ENCODE data around the gene CCDC88C.

Gene CCDC88C

DNA sequence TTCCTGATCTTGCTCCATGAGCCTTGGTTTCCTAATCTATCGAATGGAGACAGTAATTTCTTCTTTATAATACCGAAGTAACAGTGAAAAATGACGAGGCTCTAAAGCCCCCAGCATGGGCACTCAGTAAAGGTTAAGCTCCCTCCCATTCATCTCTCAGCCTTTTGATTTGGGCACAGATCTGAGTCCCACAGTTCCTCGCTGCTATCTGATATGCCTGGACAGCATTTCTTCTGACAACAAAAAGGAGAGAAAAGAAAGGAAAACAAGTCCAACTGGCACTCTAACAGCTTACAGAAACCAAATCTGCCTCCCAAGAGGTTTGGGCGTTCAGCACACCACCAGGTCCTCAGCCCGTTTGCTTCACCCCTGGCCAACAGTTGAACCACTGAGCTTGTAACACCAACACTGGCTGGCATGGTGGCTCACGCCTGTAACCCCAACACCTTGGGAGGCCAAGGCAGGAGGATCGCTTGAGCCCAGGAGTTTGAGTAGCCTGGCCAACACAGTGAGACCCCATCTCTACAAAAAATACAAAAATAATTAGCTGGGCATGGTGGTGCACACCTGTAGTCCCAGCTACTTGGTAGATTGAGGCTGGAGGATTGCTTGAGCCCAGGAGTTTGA, 19.5 kb downstream of the CCDC88C start:
- no peak for DNase-seq

DNA sequence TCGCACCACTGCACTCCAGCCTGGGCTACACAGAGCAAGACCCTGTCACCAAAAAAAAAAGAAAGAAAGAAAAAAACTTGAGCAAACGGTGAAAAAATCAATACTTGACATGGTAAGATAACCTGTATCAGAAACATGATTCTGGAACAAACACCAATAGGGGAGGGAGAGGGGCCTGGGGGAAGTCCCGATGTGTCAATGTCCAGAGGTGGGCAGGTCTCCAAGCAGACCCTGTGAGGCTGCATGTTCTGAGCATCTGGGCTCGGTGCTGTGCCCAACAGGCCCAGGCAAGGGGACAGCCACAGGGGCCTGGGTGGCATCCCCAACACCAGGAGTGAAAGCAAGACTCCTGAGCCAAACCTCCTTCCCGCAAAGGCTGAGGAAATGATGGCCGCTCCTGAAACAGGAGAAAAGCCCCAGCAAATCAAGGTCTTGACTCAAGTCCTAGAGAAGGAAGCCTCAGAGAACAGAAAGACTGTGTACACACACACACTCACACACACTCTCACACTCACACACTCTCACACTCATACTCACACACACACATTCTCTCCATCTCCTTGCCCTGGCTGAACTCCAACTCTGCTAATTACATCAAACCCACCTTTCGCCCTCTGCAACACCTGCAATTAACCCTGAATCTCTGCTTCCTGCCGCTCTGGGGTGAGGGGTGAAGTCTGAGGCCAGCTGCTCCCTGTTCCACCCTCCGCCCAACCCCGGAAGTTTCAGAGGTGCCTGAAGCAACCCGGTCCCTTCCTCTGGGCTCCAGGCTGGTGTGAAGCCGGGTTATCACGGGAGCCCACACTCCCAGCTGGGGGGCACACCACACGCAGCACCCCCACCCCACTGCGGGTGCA, 20.4 kb downstream of the CCDC88C start:
- peak; percentile 45 for DNase-seq

GRCh38 chr14:91396013-91396660, 21.5 kb downstream of the CCDC88C start:
- DNase-seq = no peak

DNA sequence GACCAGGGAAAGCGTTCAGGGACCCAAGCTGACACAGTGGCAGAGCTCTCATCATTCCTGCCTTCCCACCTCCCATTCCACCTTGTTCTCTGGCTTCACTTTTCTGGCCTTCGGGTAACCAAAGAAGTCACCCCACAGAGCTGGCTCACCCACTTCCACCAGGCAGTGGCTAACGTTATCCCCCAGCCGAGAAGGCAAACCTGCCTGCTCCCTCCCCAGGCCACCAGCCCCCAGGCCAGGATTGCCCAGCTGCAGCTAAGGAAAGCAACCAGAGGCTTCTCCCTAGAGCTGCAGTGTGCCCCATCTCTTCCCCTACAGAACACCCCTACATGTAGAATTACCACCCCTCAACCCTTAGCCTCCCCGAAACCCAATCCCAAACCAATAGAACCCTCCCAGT, 22.2 kb downstream of the CCDC88C start:
- no peak for DNase-seq

- DNase-seq = no peak
Observed at GRCh38 chr14:91394105-91395081, 23.2 kb downstream of the CCDC88C start.

- no peak for DNase-seq
Observed at GRCh38 chr14:91392623-91393303, 24.9 kb downstream of the CCDC88C start.

DNA sequence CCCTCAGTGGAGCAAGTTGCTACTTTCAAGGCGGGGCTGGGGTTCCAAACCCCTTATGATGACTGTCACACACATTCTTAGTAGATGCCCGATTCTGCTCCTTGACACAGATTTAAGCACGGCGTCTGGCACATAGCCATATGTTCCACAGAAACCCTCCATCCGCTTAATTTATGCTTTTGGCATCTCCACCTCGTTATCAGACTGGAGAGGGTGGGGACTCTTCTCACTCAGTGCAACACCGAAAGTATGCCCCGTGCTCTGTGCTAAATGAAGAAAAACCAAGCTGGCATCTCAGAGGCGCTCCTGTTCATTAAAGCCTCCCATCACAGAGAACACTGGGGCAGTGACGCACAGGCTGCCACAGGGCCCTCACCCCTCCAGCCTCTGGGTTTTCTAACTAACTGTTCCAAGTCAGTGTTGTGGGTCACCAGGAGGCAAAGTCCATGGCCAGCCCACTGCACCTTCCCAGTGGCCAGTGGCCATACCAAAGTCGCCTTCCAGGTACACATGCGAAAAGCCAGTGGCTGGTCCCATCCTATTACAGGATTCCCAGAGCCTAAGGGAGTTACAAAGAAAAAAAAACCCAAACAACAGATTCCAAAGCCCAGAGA, 27.3 kb downstream of the CCDC88C start:
- DNase-seq = no peak

DNA sequence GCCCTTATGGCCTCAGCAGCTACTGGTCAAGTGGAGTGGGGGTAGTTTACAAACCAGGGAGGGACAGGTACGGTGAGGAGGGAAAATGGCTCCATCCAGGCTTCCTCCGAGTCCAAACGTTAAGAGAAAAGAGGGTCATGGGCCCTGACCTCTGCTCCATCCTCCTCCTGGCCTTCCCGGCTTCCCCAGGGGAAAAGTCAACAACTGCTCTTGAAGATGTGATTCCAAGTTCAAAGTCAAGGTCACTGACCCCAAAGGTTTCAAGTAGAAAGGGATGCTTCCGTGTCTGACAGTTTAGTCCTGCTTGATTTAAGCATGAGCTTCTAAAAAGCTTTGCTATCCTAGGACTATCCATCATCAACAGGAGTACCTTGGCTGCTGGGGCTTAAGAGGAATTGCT, 28.5 kb downstream of the CCDC88C start:
- DNase-seq = no peak

DNA sequence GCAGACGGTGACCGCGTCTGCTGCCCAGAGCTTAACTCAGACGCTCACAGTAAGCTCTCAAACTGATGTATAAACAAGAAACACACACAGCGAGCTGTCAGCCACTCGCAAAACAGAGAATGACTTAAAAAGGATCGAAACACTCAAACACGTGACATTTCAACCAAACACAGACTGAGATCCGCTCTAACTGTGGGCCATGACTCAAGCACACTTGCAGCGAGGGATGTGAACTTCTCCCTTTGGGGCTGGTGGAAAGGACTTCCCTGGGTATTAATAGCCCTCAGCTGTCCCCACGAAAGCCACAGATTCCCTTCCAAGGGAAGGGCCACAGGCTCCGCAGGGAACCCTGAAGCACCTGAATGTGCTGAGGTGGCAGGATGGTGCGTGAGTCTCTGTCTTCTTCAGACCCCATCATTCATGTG, 29.1 kb downstream of the CCDC88C start:
- DNase-seq = peak; percentile 50

DNA sequence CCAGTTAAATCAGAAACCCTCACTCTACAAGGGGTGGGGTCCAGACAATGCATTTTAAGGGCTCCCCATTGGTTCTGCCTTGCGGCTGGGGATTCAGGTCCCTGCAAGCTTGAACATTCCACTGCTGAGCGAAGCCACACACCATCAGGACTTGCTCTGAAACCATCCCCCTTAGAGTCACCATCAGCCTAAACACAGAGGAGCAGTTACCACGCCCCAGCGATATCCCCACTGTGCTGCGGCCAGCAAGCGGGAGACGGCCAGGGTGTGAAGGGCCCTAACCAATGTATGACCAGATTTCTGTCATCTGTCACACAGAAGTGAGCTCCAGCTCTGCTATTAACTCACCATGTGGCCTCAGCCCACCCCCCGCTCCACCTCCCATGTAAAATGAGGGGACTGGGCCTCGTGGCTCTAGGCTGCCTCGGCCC, 29.7 kb downstream of the CCDC88C start:
- no peak for DNase-seq

- no peak for DNase-seq
Observed at GRCh38 chr14:91387169-91387835, 30.3 kb downstream of the CCDC88C start.

- no peak for DNase-seq
Observed at GRCh38 chr14:91385697-91386096, 31.9 kb downstream of the CCDC88C start.

DNA sequence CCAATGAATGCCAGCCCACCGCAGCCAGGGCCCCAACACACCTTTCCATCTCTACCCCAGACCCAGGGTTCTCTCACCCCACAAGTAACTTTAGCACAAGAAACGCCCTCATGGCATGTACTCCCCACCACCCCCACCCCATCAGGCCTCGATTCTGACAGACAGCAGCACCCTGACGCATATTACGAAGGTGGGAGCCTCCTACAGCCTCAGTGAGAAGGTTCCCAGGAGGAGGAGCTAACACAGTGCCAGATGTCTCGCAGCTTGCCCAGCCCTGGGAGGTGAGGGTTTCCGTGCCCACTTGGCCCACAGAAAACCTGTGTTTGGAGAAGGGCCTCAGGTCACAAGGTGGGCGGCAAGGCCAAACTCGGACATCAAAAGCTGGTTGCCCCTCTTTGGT, 32.4 kb downstream of the CCDC88C start:
- DNase-seq = no peak

DNA sequence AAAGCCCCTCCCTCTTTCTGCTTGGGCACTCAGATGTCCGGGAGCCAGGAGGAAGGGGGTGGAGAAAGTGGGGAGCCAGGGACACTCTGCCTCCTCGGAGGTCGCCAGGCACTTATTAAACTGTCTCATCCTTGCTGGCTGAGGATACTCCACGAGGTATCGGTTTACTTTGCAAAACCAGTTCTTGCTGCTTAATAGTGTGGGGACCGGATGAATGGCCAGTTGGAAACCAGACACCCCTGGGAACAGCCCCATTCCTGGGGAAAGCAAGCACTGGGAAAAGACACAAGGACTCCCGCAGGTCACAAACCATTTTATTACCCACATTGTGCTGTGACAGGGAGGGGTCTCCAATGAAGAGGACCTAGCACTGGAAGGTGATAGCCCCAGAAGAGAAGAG, 34.2 kb downstream of the CCDC88C start:
- no peak for DNase-seq

DNA sequence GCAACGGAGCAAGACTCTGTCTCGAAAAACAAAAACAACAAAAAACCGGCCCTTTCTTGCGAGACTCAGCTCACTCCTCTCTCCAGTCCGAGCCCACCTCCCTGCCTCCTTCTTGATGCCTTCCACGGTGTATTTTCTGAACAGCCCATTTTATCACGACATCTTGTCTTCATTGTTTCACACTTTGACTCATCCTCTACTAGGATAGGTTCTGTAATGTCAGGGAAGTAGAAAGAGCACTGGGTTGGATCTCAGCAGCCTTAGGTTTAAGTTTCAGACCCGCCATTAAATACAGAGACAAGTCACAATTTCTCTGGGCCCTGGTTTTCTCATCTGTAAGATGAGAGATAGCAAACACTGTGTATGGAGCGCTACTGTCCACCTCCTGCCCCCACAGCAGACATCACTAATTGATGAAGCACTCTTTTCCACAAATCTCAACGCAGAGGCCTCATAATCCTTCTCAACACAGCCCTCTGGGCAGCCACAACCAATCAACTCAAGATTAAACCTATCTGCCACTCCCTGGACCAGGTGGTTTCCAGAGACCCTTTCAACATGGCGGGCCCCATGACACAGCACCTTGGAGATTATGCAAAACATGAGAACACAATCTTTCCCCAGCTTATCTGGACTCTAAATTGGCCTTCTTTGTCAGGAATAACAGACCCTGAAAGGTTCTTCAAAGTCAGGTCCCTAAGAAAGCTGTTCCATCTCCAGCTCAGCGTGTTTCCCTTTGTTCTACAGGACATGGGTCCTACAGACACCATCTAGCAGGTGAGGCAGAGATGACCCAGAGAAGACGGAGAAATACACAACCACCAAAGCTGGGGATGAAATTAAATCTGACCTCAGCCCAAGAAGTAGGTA, 35.6 kb downstream of the CCDC88C start:
- no peak for DNase-seq

DNA sequence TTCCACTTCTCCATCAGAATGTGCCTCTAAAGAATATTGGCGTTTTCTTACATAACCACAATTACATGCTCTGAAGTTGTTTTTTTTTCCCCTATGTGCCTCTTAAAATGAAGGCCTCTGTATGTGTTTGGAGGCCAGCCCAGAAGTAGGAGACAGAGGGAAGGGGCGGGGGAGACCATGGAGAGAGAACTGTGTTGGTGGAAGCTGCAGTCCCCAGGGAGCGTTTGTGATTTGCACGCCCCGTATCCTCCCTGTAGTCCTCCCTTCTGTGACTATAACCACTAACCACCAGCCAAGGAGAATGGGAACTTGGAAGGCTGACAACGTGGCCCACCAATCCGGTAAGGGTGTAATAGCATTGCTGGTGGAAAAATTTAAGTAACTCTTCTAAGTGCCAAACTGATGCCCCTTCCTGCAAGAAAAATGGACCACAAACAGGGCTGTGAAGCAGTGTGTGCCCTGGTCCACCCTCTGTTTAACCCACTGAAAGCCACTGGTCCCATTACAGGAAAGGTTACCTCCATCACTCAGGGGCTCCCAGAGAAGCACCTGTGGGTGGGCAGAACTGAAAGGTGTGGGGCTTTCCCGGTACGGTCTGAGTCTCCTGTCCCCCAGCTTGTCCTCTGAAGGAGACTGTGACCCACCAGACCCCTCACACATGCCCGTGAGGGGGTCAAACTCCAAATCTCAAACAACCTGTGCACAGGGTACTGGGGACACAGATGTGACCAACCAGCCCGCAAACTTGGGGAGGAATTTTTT, 36.8 kb downstream of the CCDC88C start:
- DNase-seq = no peak

GRCh38 chr14:91380123-91380522, 37.5 kb downstream of the CCDC88C start:
- DNase-seq = no peak

DNA sequence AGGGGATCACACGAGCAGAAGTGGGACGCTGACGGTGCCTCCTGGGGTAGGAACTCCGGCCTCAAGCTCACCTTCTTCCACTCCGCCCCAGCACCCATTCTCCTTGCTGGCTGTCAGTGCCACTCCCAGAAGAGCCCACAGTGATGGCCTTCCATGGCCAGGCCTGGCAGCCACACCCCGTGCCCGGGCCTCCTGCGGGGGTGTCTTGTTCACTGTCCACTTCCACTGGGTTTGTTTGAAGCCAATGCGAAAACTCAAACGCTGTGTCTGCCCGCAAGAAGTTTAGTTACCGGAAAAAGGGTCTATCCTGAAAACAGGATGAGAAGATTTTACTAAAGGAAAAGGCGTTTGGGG, 38.1 kb downstream of the CCDC88C start:
- no peak for DNase-seq

DNA sequence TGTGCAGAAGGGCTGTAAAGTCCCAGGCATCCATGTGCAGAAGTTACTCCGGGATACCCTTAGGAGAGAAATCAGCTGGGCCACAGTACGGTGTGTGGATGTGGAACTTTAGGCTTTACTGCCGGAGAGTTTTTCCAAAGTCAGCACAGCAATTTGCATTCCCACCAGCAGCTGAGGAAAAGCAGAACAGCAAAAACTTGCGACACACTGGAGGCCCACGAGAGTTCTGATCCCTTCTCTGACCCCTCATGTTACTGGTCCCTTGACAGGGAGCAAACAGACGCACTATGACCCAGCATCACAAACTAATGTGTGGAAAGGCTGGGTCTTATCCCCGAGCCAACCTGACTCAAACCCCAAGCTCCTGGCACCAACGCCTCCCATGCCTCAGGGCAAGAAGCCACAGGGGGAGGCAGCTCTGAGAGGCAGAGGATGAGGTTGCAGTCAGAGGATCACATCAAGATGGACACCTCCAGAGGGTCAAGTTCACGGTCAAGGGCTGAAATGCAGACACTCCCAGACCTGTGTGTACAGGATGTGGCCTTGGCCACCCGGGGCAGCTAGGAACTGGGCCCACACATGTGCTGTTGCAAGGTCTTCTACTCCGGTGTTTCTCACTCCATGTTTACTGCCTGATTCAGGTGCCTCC, 38.6 kb downstream of the CCDC88C start:
- no peak for DNase-seq
